Psoas muscle (tissue), 8 donors: Measurements from ENCODE around the gene GPR34. TPM values are rescaled to one million over a fixed set of nuclear protein-coding genes. Genes with fewer than 3 reads are reported as not detected.

Source experiments
- ATAC-seq, 4 donors: fragments of 200-7000 bp; cut with Tn5 transposase; one replicate each; pipeline ENCODE4 v1.9.1; 2020; ENCODE audit warnings: moderate library complexity in 3 of 4, mild to moderate bottlenecking in 2 of 4
- DNase-seq, 2 donors: peaks; one replicate each; pipeline ENCODE4 v3.0.0-alpha.2; 2020
- H3K27ac ChIP-seq: fragments of 200-600 bp; one replicate; pipeline ENCODE4 v1.8.0; 2022
- H3K27me3 ChIP-seq, 3 donors: fragments of 200-600 bp in 1 of 3; one replicate each; pipeline versions ENCODE4 v1.6.1 to v1.8.0; 2013 to 2022; ENCODE audit warnings: low read length in 2 of 3, mild to moderate bottlenecking in 2 of 3, moderate library complexity in 1 of 3; ENCODE audit not compliant: insufficient read depth in 3 of 3
- H3K36me3 ChIP-seq, 2 donors: fragments of 200-600 bp in 1 of 2; one replicate each; pipeline versions ENCODE4 v1.6.1 to v1.8.0; 2013 to 2022; ENCODE audit warnings: low read depth in 1 of 2, mild to moderate bottlenecking in 1 of 2, moderate library complexity in 1 of 2; ENCODE audit not compliant: insufficient read depth in 1 of 2
- H3K4me1 ChIP-seq: fragments of 200-600 bp; one replicate; pipeline ENCODE4 v1.8.0; 2022
- H3K4me3 ChIP-seq: fragments of 200-600 bp; one replicate; pipeline ENCODE4 v1.8.0; 2022; ENCODE audit warnings: mild to moderate bottlenecking
- H3K9me3 ChIP-seq: fragments of 200-600 bp; one replicate; pipeline ENCODE4 v1.8.0; 2022
- CTCF ChIP-seq: fragments of 200-600 bp; IDR thresholded peaks from one replicate; pipeline ENCODE4 v1.8.0; 2022; ENCODE audit warnings: antibody characterized with exemption
- WGBS, 3 donors: extraction: QIAGEN DNeasy Blood & Tissue Kit; methylation state at CpG; one replicate each; pipeline versions ENCODE4 v1.1.6 to v1.1.7; 2013; 5-methylcytosine and 5-hydroxymethylcytosine counted together
- intact Hi-C, 2 donors: fragments of 100-400 bp; cut with DNase I; formaldehyde crosslinking; loops; one replicate each; pipeline versions ENCODE4 v1.11.0 to v1.14.2; 2022
- polyA plus RNA-seq, 3 donors: library from polyadenylated mRNA; stranded (reverse); fragments of 200-250 nt; gene quantifications; one replicate each; pipeline ENCODE4 v1.2.3, GENCODE V29; 2013
- total RNA-seq, 4 donors: library from RNA; stranded (reverse); fragmentation: NEBNext Ultra II Directional in 2 of 4; extraction: Animal tissue kit (Norgen Biotek cat#: 25700) in 2 of 4; gene quantifications; one replicate each; pipeline versions ENCODE4 v1.2.1 to v1.2.4, GENCODE V29; 2021 to 2023
- donor health status: healthy with polysubstance abuse.
- donor health status: DM: no; HTN: no; CAD: no; lungs with moderate emphysema.
- donor health status: Bipolar disorder and iron deficiency.
- donor health status: healthy.
- donor health status: DM: yes; HTN: yes; CAD: no.
- donor health status: DM: no; HTN: no; CAD: no.
- donor health status: DM: no; HTN: no; CAD: no.
- donor health status: DM: yes; HTN: yes; CAD: no.

GPR34 gene
- total and polyA plus RNA-seq, 7 donors = 0.53 to 4.3 (median 1.6) TPM

- Histone ChIP-seq H3K4me3 (no peak overlapping the region), H3K4me1 (no peaks in the 10 kb centered on the region), H3K9me3 (no peaks in the 10 kb centered on the region), H3K27me3 (no peaks in the 10 kb centered on the region), H3K36me3 (no peaks in the 10 kb centered on the region), H3K27ac (no peak overlapping the region)
- intact Hi-C loops = no loop called here
- ATAC-seq (no peak), DNase-seq (no peak)
- TF ChIP-seq CTCF = no peak
Measured at GRCh38 chrX:41703574-41704029, 14.8 kb downstream of the GPR34 start.

DNA sequence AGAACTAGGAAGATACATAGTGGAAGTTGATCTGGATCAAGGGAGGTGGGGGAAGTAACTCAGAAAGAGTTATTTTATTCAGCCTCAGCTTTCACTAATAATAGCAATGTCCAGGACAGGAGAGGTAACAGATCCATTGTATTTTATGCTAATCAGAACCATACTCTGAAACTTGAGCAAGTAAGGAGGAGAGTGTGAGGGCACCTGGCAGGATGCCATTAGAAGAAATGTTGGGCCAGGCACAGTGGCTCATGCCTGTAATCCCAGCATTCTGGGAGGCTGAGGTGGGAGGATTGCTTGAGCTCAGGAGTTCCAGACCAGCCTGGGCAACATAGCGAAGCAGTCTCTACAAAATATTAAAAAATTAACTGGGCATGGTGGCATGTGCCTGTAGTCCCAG, 16.3 kb downstream of the GPR34 start:
- ATAC-seq (no peak), DNase-seq (no peak)
- 78 to 100% (median 89%) methylated on average over 1 of the region's 1 CpG for WGBS, 3 donors
- no peaks in the 10 kb centered on the region for H3K9me3 ChIP-seq
- H3K4me1 ChIP-seq = no peaks in the 10 kb centered on the region
- no peaks in the 10 kb centered on the region for H3K36me3 ChIP-seq
- no peak for TF ChIP-seq CTCF
- intact Hi-C loops = no loop called here
- H3K27me3 ChIP-seq = peaks cover 0 to 3% (median 0%) of the 10 kb centered on the region in 3 donors
- no peak overlapping the region for H3K27ac ChIP-seq
- no peak overlapping the region for H3K4me3 ChIP-seq

DNA sequence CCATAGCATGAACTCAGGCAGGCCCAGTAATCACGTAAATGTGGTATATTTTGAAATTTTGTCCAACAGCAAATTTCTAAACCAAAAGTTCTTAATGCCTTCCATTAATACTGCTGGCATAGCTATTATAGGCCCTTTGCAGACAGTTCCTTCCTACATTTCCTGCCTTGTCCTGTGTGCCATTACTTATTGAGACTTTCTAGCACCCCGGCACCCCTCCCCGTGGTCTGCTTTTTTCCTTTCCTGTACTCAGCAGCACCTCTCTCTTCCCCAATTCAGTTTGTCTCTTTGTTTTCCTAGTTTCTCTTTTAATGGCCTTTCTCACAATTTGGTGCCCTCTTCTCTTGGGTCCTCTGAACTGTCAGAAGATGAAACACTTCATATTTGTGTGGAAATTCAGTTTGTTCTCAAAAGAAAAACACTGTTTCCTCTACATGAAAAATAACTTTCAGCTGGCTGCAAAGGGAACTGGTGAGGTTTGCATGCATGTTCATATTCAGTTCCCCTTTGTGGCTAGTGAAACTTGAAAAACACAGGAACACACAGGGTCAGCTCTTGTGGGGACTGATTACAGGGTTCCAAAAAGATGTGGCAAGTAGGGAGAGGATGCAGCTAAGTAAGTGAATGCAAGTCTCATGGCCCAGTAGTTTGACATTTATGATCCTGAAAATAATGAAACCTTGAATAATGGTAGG, 17.1 kb downstream of the GPR34 start:
- intact Hi-C loops = no loop called here
- DNase-seq (no peak), ATAC-seq (no peak)
- H3K4me1 ChIP-seq = no peaks in the 10 kb centered on the region
- no peaks in the 10 kb centered on the region for H3K36me3 ChIP-seq
- peaks cover 0 to 3% (median 0%) of the 10 kb centered on the region in 3 donors for H3K27me3 ChIP-seq
- H3K9me3 ChIP-seq = no peaks in the 10 kb centered on the region
- 69 to 86% (median 80%) methylated on average over 3 of the region's 3 CpGs for WGBS, 3 donors
- H3K4me3 ChIP-seq = no peak overlapping the region
- TF ChIP-seq CTCF = no peak
- H3K27ac ChIP-seq = no peak overlapping the region

GRCh38 chrX:41707218-41707617, 18.4 kb downstream of the GPR34 start:
- DNase-seq = no peak
- WGBS, 3 donors = 33 to 100% (median 100%) methylated on average over 1 of the region's 1 CpG
- TF ChIP-seq CTCF = no peak

GRCh38 chrX:41708486-41708885, 19.7 kb downstream of the GPR34 start:
- peaks cover 0 to 8% (median 0%) of the 10 kb centered on the region in 3 donors for H3K27me3 ChIP-seq
- TF ChIP-seq CTCF = peak; percentile 4
- ATAC-seq (no peak), DNase-seq (no peak)
- no peaks in the 10 kb centered on the region for H3K9me3 ChIP-seq
- no peaks in the 10 kb centered on the region for H3K36me3 ChIP-seq
- H3K27ac ChIP-seq = no peak overlapping the region
- 48 to 89% (median 52%) methylated on average over 3 of the region's 3 CpGs for WGBS, 3 donors
- no peaks in the 10 kb centered on the region for H3K4me1 ChIP-seq
- no peak overlapping the region for H3K4me3 ChIP-seq
- intact Hi-C loops = no loop called here

More at GRCh38 chrX:41707218-41707617, 18.4 kb downstream of the GPR34 start:
- no peaks in the 10 kb centered on the region for H3K36me3 ChIP-seq
- no peaks in the 10 kb centered on the region for H3K9me3 ChIP-seq
- peaks cover 0 to 3% (median 0%) of the 10 kb centered on the region in 3 donors for H3K27me3 ChIP-seq
- H3K4me1 ChIP-seq = no peaks in the 10 kb centered on the region
- intact Hi-C loops = no loop called here
- no peak overlapping the region for H3K4me3 ChIP-seq
- no peak overlapping the region for H3K27ac ChIP-seq
- no peak for ATAC-seq
